Smooth muscle cell (in vitro differentiated cells): Measurements from ENCODE around the gene OBSL1. TPM values are rescaled to one million over a fixed set of nuclear protein-coding genes. Genes with fewer than 3 reads are reported as not detected.

Experiments
- DNase-seq: peaks from one replicate; lab custom pipeline; 2025; ENCODE audit not compliant: unreplicated experiment; lab: John Stamatoyannopoulos, UW
- H2AFZ ChIP-seq: fragments of 200-600 bp; sonication (generic); 2 replicates; pipeline ENCODE4 v1.6.0; 2016; ENCODE audit warnings: antibody characterized with exemption, low read depth, mild to moderate bottlenecking
- H3F3A ChIP-seq: fragments of 200-600 bp; sonication (generic); 2 replicates; pipeline ENCODE4 v1.6.0; 2017; ENCODE audit warnings: antibody characterized with exemption, low read depth
- H3K27ac ChIP-seq: fragments of 200-600 bp; sonication (generic); 2 replicates; pipeline ENCODE4 v1.5.1; 2016; ENCODE audit warnings: low read depth, mild to moderate bottlenecking
- H3K27me3 ChIP-seq: fragments of 200-600 bp; sonication (generic); 2 replicates; pipeline ENCODE4 v1.6.1; 2016; ENCODE audit warnings: low read depth, mild to moderate bottlenecking
- H3K36me3 ChIP-seq: fragments of 200-600 bp; sonication (generic); 2 replicates; pipeline ENCODE4 v1.5.1; 2016; ENCODE audit warnings: low read depth
- H3K4me1 ChIP-seq: fragments of 200-600 bp; sonication (generic); 2 replicates; pipeline ENCODE4 v1.5.1; 2016; ENCODE audit warnings: low read depth
- H3K4me2 ChIP-seq: fragments of 200-600 bp; sonication (generic); 2 replicates; pipeline ENCODE4 v1.6.0; 2016; ENCODE audit warnings: mild to moderate bottlenecking
- H3K4me3 ChIP-seq: fragments of 200-600 bp; sonication (generic); 2 replicates; pipeline ENCODE4 v1.5.1; 2016; ENCODE audit warnings: mild to moderate bottlenecking
- H3K79me2 ChIP-seq: fragments of 200-600 bp; sonication (generic); 2 replicates; pipeline ENCODE4 v1.6.0; 2016; ENCODE audit warnings: low read depth, mild to moderate bottlenecking
- H3K9ac ChIP-seq: fragments of 200-600 bp; sonication (generic); 2 replicates; pipeline ENCODE4 v1.6.0; 2016; ENCODE audit warnings: low read depth
- H3K9me3 ChIP-seq: fragments of 200-600 bp; sonication (generic); replicated peaks from 2 replicates; pipeline ENCODE4 v1.5.1; 2016; ENCODE audit warnings: low read depth
- H4K20me1 ChIP-seq: fragments of 200-600 bp; sonication (generic); 2 replicates; pipeline ENCODE4 v1.6.0; 2016; ENCODE audit warnings: low read depth
- WGBS: methylation state at CpG from one replicate; pipeline ENCODE4 v1.1.7; 2016; ENCODE audit warnings: low lambda C conversion rate; 5-methylcytosine and 5-hydroxymethylcytosine counted together
- polyA plus RNA-seq: library from polyadenylated mRNA; unstranded; fragments of >200 nt; fragmentation: Nextera tagmentation; extraction: Ambion mirVana; gene quantifications from 2 replicates; pipeline ENCODE4 v1.2.1, GENCODE V29; 2016
- total RNA-seq: library from RNA; depleted of rRNA; stranded (reverse); fragments of >200 nt; gene quantifications from 2 replicates; pipeline ENCODE4 v1.2.3, GENCODE V29; 2014
- TF ChIP-seq, protein P1 (sequence below): fragments of 200-600 bp; sonication (generic); IDR thresholded peaks from 2 replicates; pipeline ENCODE4 v1.5.1; 2017; ENCODE audit warnings: borderline replicate concordance, mild to moderate bottlenecking, antibody characterized with exemption; ENCODE audit not compliant: insufficient read depth, poor library complexity, severe bottlenecking

The OBSL1 gene
- total and polyA plus RNA-seq, 2 experiments from 2014 or later: 51.1 to 71.9 TPM

DNA sequence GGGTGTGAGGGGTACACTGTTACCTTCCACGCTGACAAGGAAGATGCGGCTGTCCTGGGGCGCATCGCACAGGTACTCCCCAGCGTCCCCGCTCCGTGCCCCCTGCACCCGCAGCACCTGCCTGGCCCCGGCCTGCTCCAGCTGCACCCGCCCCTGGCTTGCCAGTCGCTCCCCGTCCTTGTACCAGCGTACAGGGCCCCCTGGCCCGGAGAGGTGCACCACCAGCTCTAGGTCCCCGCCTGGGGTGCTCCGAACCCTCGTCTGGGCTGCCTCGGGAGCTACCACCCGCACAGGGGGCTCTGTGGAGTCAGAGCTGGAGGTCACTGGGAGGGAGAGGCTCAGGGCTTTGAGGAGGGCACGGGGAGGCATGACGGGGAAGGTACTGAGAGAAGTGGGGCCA, 14.0 kb downstream of the OBSL1 start:
- no peaks in the 10 kb centered on the region for H3K36me3 ChIP-seq
- TF ChIP-seq, protein P1, sequence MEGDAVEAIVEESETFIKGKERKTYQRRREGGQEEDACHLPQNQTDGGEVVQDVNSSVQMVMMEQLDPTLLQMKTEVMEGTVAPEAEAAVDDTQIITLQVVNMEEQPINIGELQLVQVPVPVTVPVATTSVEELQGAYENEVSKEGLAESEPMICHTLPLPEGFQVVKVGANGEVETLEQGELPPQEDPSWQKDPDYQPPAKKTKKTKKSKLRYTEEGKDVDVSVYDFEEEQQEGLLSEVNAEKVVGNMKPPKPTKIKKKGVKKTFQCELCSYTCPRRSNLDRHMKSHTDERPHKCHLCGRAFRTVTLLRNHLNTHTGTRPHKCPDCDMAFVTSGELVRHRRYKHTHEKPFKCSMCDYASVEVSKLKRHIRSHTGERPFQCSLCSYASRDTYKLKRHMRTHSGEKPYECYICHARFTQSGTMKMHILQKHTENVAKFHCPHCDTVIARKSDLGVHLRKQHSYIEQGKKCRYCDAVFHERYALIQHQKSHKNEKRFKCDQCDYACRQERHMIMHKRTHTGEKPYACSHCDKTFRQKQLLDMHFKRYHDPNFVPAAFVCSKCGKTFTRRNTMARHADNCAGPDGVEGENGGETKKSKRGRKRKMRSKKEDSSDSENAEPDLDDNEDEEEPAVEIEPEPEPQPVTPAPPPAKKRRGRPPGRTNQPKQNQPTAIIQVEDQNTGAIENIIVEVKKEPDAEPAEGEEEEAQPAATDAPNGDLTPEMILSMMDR: no peak
- no peak overlapping the region for H3K27ac ChIP-seq
- no peak for DNase-seq
- no peaks in the 10 kb centered on the region for H4K20me1 ChIP-seq
- peaks cover 4% of the 10 kb centered on the region for H3K4me1 ChIP-seq
- H3K79me2 ChIP-seq: no peaks in the 10 kb centered on the region
- no peaks in the 10 kb centered on the region for H3K27me3 ChIP-seq
- no peak overlapping the region for H3K9ac ChIP-seq
- 95% methylated on average over 20 of the region's 21 CpGs for WGBS
- H2AFZ ChIP-seq: no peak overlapping the region
- no peak overlapping the region for H3K4me2 ChIP-seq
- H3F3A ChIP-seq: no peaks in the 10 kb centered on the region
- no peaks in the 10 kb centered on the region for H3K9me3 ChIP-seq
- H3K4me3 ChIP-seq: no peak overlapping the region

- no peaks in the 10 kb centered on the region for H3K9me3 ChIP-seq
- H3K27me3 ChIP-seq: no peaks in the 10 kb centered on the region
- peaks cover 4% of the 10 kb centered on the region for H3K4me1 ChIP-seq
- no peaks in the 10 kb centered on the region for H3K36me3 ChIP-seq
- H3K4me2 ChIP-seq: no peak overlapping the region
- no peak for DNase-seq
- no peaks in the 10 kb centered on the region for H3F3A ChIP-seq
- no peak overlapping the region for H3K27ac ChIP-seq
- no peak overlapping the region for H2AFZ ChIP-seq
- H3K4me3 ChIP-seq: no peak overlapping the region
- 94% methylated on average over 19 of the region's 19 CpGs for WGBS
- no peaks in the 10 kb centered on the region for H4K20me1 ChIP-seq
- TF ChIP-seq, protein P1: no peak
- no peaks in the 10 kb centered on the region for H3K79me2 ChIP-seq
- no peak overlapping the region for H3K9ac ChIP-seq
Measured at GRCh38 chr2:219556413-219556812, 14.9 kb downstream of the OBSL1 start.

- no peaks in the 10 kb centered on the region for H3K79me2 ChIP-seq
- no peaks in the 10 kb centered on the region for H3F3A ChIP-seq
- 97% methylated on average over 20 of the region's 20 CpGs for WGBS
- no peak overlapping the region for H3K27ac ChIP-seq
- H3K27me3 ChIP-seq: no peaks in the 10 kb centered on the region
- no peaks in the 10 kb centered on the region for H3K9me3 ChIP-seq
- peaks cover 2% of the 10 kb centered on the region for H4K20me1 ChIP-seq
- no peak overlapping the region for H2AFZ ChIP-seq
- TF ChIP-seq, protein P1: no peak
- no peak for DNase-seq
- no peaks in the 10 kb centered on the region for H3K36me3 ChIP-seq
- H3K9ac ChIP-seq: no peak overlapping the region
- H3K4me3 ChIP-seq: no peak overlapping the region
- no peak overlapping the region for H3K4me2 ChIP-seq
- H3K4me1 ChIP-seq: peaks cover 4% of the 10 kb centered on the region
Measured at GRCh38 chr2:219555956-219556355, 15.4 kb downstream of the OBSL1 start.

- no peaks in the 10 kb centered on the region for H3K36me3 ChIP-seq
- no peaks in the 10 kb centered on the region for H3F3A ChIP-seq
- no peaks in the 10 kb centered on the region for H3K27me3 ChIP-seq
- H3K79me2 ChIP-seq: no peaks in the 10 kb centered on the region
- H3K4me1 ChIP-seq: peaks cover 4% of the 10 kb centered on the region
- H3K27ac ChIP-seq: no peak overlapping the region
- no peak overlapping the region for H2AFZ ChIP-seq
- TF ChIP-seq, protein P1: no peak
- WGBS: 96% methylated on average over 15 of the region's 15 CpGs
- H3K9ac ChIP-seq: no peak overlapping the region
- peaks cover 4% of the 10 kb centered on the region for H4K20me1 ChIP-seq
- H3K4me2 ChIP-seq: no peak overlapping the region
- no peaks in the 10 kb centered on the region for H3K9me3 ChIP-seq
- H3K4me3 ChIP-seq: no peak overlapping the region
- no peak for DNase-seq
Measured at GRCh38 chr2:219554350-219554749, 17.0 kb downstream of the OBSL1 start.
